GM12872 (cell line): ENCODE results near the gene TMEM219.

ENCODE experiments used
- CTCF ChIP-seq: IDR thresholded peaks from 3 replicates; pipeline ENCODE4 v1.5.1; 2011; ENCODE audit warnings: low read depth, mild to moderate bottlenecking, low read length, moderate library complexity; ENCODE audit not compliant: insufficient read depth

Gene TMEM219

DNA sequence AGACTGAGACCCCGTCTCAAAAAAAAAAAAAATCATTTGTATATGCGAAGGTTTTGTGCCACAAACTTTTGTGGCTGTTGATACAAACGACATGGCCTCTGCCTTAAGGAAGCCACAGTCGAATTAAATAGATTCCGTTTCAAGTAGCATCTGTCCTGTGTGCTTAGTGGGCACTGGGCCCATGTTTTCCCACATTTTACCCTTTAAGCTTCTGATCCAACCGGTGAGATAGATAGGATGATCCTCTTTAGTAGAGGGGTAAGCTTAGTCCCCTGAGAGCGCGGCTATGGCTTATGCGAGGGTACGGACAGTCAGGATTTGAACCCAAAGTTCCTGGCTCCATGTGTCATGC is 776 bp upstream of the TMEM219 start:
- no peak for TF ChIP-seq CTCF

DNA sequence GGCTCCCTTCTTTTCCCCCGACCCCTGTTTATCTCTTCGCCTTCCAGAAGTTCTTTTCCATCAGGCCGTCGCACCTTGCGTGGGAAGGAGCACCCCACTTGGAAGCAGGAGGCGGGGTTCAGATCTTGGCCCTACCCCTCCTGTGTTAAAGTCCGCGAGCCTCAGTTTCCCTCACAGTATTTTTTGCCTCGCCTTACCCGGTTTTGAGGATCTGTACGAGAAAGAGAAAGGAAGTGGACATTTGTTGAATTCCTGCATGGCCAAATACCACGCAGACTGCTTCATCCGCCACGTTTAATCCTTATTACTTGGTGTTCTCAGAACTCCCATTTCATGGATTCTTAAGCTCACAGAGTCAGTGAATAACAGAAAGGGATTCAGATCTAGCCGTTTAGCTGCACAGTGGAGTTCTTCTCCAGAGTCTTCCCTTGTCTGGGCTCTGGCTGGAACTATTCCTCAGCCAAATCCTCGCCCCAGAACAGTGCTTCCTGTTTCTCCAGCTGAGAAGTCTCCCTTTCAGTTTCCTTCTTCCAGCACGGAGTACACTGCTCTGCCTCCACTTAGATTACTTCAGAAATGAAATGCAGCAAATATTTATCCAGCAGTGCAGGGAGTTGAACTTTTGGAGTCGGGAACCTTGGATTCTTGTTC is 590 bp downstream of the TMEM219 start:
- TF ChIP-seq CTCF, result no peak

DNA sequence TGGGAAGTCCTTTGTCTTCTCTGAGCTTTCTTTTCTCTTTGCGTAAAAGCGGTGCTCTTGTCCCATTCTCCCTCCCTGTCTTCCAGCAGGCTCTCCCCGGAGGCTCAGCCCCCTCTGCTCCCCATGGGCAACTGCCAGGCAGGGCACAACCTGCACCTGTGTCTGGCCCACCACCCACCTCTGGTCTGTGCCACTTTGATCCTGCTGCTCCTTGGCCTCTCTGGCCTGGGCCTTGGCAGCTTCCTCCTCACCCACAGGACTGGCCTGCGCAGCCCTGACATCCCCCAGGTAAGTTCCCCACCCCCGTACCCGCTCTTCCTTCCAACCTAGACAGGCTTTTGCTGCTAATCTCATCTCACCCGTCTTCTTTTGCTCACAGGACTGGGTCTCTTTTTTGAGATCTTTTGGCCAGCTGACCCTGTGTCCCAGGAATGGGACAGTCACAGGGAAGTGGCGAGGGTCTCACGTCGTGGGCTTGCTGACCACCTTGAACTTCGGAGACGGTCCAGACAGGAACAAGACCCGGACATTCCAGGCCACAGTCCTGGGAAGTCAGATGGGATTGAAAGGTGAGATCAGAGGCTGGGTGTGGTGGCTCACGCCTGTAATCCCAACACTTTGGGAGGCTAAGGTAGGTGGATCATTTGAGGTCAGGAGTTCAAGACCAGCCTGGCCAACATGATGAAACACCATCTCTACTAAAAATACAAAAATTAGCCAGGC is 1.3 kb downstream of the TMEM219 start:
- TF ChIP-seq CTCF, result no peak

GRCh38 chr16:29968205-29968604 is 6.3 kb downstream of the TMEM219 start:
- TF ChIP-seq CTCF, result no peak

- no peak for TF ChIP-seq CTCF
Measured at GRCh38 chr16:29971304-29971703, 9.4 kb downstream of the TMEM219 start.

GRCh38 chr16:29972500-29972899 is 10.6 kb downstream of the TMEM219 start:
- no peak for TF ChIP-seq CTCF

DNA sequence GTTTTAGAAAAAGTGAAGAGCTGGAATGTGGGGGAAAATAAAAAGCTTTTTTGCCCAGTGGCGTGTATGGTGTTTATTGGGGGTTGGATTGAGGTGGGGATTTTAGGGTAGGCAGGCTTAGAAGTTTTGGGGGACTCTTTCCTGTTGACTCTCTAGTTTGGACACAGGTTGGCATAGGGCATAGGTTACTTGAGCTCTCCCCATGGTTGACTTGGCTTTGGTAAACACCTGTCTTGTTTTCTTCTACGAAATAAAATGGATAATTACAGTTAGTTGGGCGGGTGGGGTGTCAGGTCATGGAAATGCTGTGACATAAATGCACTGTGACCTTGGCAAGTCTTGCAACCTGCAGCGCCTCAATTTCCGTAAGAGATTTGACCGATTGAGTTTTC is 11.1 kb downstream of the TMEM219 start:
- TF ChIP-seq CTCF, result no peak
